Glomerular endothelial cell (primary cell): ENCODE results near the gene SRSF2. TPM values are rescaled to one million over a fixed set of nuclear protein-coding genes. Genes with fewer than 3 reads are reported as not detected.
"Not testable (repeated sequence)": the region's sequence is repeated elsewhere in the genome, so short reads cannot be mapped to it uniquely, and the experiment has no call there.

ENCODE experiments used
- DNase-seq: peaks from one replicate; pipeline ENCODE4 v3.0.0-alpha.2; 2011; ENCODE audit warnings: low read depth, low spot score; ENCODE audit errors: extremely low read depth
- total RNA-seq: library from RNA; depleted of rRNA; stranded (reverse); fragments of >200 nt; gene quantifications from 2 replicates; pipeline ENCODE4 v1.2.3, GENCODE V29; 2015

The SRSF2 gene
- total RNA-seq, 1 donor from 2014 or later, result 305 TPM

DNA sequence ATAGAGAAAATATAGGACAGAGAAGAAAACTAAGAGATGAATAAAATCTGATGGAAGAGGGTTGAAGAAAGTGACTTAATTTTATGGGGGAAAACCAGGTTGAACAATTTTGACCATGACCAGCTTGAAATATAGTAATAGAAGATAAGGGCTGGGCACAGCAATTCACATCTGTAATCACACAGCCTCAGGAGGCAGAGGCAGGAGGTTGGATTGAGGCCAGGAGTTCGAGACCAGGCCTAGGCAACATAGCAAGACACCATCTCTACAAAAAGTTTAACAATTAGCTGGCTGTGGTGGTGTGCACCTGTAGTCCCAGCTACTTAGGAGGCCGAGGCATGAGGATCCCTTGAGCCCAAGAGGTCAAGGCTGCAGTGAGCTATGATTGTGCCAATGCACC, 35.1 kb downstream of the SRSF2 start:
- no peak for DNase-seq

GRCh38 chr17:76701471-76701967, 35.6 kb downstream of the SRSF2 start:
- no peak for DNase-seq

DNA sequence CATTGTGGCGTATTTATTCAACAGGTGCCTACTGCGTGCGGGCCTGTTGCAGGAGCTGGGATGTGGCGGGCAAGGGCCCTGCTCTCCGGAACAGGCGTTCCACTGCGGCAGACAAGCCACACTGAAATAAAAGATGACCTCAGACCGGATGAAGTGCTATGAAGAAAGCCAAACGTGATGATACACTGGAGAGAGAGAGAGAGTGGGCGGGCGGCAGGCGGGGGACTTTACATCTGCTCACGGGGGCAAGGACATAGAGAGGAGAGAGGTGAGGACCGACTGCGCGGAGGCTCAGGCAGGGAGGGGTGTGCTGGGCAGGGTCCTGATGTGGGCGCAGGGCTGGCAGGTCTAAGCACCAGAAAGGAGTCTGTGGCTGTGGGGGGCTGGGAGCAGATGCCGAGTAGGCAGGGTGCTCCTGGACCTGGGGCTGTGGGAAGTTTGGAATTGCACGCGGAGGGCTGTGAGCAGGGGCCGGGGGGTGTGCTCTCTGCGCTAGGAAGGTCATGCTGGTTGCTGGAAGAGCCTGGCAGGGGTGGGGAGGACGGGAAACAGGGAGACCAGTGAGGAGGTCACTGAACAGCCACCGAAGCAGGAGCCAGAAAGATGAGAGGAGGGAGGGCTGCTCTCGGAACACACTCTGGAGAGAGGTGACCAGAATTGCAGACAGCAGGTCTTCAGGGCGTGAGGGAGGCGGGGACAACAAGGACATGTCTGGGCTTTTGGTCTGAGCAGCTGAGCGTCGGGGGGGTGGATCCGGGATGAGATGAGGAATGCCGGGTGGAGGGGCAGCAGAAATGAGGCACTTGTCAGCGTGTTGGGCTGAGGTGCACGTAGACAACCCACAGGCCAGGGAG, 36.3 kb downstream of the SRSF2 start:
- DNase-seq, result no peak

GRCh38 chr17:76700270-76700616, 36.9 kb downstream of the SRSF2 start:
- no peak for DNase-seq

GRCh38 chr17:76698466-76698977, 38.6 kb downstream of the SRSF2 start:
- DNase-seq, result not testable (repeated sequence)

- DNase-seq, result no peak
These were observed 39.2 kb downstream of the SRSF2 start for GRCh38 chr17:76697702-76698465.

- no peak for DNase-seq
These were observed 40.1 kb downstream of the SRSF2 start for GRCh38 chr17:76696763-76697701.

DNA sequence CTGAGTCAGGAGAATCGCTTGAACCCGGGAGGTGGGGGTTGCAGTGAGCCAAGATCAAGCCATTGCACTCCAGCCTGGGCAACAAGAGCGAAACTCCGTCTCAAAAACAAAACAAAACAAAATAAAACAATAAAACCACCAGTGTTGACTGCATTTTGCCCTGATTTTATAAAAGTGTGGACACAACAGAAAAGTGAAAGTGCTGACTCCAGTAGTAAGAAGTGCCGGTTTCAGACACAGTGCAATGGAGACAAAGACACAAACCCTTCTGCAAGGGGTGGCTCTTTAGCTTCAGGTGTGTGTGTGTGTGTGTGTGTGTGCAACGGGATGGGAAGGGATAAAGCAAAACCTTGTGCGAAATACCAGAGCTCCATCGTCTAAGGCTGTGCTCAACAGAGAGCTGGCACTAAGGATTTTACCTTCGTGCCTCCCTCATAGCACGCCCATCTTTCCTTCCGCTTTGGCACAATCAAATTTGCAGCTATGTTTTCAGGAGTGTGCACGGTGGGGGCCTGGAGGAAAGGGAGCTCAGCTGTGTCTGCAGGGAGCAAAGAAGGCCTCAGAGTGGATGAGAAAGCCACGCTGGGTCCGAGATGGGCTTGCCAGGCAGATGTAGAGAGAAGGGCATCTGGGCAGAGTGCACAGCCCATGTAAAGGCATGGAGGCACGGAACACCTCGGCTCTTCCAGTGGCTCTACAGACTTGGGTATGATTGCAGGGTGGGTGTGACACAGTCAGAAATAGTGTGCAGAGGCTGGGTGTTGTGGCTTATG, 41.9 kb downstream of the SRSF2 start:
- no peak for DNase-seq

- DNase-seq, result no peak
These were observed 45.5 kb downstream of the SRSF2 start for GRCh38 chr17:76691379-76692191.

DNA sequence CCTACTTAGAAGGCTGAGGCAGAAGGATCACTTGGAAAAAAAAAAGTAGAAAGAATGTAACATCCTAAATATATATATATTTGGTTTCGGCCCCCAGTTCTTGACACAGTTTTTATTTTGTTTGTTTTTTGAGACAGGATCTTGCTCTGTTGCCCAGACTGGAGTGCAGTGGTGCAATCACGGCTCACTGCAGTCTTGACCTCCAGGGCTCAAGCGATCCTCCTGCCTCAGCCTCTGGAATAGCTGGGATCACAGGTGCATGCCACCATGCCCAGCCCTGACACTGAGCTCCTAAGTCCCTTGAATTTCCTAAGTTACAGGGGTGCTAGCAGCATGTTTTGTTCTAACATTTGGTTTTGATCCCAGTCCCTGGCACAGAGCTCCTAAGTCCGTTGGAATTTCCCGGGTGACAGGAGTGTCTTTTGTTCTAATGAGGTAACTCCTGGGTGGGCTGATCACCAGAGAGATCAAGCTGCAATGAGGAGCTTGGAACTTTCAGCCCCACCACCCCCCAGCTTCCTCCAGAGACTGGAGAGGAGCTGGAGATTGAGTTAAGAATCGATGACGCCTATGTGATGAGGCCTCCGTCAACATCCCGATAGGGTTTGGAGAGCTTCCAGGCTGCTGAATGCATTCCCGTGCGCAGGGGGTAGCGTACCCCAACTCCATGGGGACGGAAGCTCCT, 46.4 kb downstream of the SRSF2 start:
- no peak for DNase-seq

DNA sequence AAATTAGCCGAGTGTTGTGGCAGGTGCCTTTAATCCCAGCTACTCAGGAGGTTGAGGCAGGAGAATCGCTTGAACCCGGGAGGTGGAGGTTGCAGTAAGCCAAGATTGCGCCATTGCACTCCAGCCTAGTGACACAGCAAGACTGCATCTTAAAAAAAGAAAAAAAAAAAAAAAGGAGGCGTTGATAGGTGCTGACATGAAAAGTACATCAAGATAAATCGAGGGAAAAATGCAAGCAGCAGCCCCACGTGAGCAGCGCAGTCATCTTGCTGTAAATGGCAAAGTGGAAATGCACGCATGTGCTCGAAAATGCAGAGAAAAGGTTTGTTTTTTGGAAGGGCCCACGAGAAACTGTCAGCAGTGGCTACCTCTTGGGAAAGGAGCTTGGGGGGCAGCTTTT, 47.3 kb downstream of the SRSF2 start:
- no peak for DNase-seq

DNA sequence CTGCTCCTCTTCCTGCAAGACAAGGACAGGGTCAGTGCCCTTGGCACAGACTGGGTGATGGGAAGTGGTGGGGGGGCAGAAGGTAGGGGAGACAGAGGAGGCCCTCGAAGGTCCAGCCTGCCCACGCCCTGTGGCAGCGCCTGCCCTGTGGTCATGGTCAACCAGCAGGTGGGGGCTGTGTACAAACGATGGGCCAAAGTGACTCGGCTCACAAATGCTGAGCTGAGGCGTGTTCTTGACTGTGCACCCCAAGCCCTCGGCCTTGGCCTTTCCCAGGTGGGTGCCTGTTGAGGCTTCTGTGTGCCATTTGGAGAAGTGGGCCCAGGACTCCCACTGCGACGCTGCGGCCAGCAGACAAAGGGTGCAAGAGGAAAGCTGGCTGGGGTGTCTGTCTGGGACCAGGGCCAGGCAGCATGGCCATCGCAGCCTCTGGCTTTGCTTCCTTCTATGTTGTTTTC, 48.9 kb downstream of the SRSF2 start:
- no peak for DNase-seq

DNA sequence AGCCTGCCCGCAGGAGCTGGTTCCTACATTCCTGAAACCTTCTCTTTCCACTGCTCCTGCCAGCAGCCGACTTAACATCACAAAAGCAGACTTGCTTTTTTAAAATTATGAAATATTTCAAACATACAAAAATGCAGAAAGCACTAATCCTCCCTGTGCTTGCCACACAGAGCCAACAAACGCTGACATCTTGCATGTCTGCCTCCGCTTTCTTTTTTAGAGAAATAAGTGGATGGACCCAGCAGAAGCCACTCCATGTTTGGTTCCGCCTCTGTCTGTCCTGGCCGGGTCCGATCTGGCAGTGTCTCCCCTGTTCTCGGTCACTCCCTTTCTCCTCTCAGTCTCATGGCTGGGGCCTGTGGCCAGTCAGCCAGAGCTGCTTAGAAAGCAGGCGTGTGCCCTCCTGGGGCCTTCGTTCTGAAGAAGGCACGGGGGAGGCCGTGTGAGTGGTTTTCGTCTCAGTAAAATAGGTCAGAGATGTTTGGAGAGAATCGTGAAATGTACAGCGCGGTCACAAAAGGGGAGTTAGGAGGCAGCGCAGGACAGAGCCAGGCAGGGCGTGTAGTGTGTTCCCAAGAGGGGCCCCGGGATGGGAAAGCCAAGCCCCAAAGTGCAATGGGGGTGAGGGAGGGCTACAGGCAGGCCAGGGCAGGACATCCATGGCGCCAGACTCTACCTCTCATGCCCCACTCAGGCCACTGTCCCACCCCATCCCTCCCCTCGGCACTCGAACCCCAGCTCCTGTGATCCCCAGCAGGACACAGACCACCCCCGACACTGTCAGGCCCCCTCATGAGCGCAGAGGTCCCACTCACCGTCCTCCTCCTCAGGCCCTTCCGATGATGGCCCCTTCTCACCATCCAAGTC, 49.6 kb downstream of the SRSF2 start:
- DNase-seq, result no peak

- no peak for DNase-seq
These were observed 50.4 kb downstream of the SRSF2 start for GRCh38 chr17:76686538-76687297.

GRCh38 chr17:76685846-76686245, 51.3 kb downstream of the SRSF2 start:
- DNase-seq, result no peak

DNA sequence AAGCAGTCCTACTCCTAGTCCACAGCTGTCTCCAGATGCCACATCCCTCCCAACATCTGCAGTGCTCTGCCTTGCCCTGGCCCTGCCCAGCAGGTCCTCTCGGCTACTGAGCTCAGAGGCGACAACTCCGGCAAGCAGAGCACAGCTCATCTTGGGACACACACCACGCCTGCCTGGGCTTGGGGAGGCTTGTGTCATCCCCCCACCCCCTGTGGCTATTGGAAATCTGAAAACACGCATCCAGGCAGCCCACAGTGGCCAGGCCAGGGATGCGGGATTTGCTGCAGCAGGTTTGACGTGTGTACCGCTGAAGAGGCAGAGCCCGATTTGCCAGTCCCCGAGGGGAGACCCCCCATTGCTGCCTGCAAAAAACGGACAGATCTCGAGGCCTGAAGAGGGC, 51.8 kb downstream of the SRSF2 start:
- DNase-seq, result no peak

DNA sequence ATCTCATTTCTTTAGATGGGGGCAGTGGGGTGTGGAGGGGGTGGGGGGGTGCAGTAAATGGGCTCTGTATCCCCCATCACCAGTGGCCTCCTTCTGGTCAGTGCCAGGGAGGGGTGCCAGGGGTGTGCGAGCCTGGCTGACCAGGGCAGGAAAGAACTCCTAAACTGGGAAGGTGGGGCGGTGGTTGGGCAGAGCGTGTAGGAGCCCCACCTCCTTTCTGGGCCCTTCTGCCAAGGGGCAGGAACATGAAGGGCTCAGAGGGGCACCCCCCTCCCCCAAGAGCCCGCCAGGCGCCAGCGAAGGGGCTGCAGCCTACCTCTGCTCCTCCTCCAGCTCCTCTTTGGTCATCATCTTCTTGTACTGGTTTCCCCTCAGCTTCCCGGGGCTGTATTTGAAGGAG, 52.4 kb downstream of the SRSF2 start:
- no peak for DNase-seq
